Activated T-cell treated with anti-CD3 and anti-CD28 coated beads for 48 hours (primary cell): ENCODE results near the gene COPS6.
"Not testable (repeated sequence)": the region's sequence is repeated elsewhere in the genome, so short reads cannot be mapped to it uniquely, and the experiment has no call there.

Experiments used
- DNase-seq: peaks from one replicate; pipeline ENCODE4 v3.0.0-alpha.2; 2020; ENCODE audit warnings: low read depth

Gene COPS6

GRCh38 chr7:100127866-100128636 lies 39.3 kb downstream of the COPS6 start:
- DNase-seq, result peak; percentile 12

GRCh38 chr7:100128637-100128963 lies 39.8 kb downstream of the COPS6 start:
- DNase-seq, result no peak

- DNase-seq, result not testable (repeated sequence)
Observed at GRCh38 chr7:100130220-100130607, 41.4 kb downstream of the COPS6 start.

GRCh38 chr7:100130608-100131453 lies 42.1 kb downstream of the COPS6 start:
- DNase-seq, result peak; percentile 74

GRCh38 chr7:100132126-100132525 lies 43.4 kb downstream of the COPS6 start:
- no peak for DNase-seq

GRCh38 chr7:100132697-100133151 lies 44.0 kb downstream of the COPS6 start:
- peak; percentile 51 for DNase-seq

- no peak for DNase-seq
Observed at GRCh38 chr7:100137851-100138760, 49.3 kb downstream of the COPS6 start.

GRCh38 chr7:100141555-100141949 lies 52.8 kb downstream of the COPS6 start:
- no peak for DNase-seq
